Stimulated activated CD4-positive, alpha-beta T cell treated with anti-CD3 and anti-CD28 coated beads, Interleukin-1b, Interleukin-23, amount 100 ng/mL, for 48 hours (primary cell): ENCODE measurements around the gene LPCAT3.

Source experiments
- DNase-seq: peaks from one replicate; pipeline ENCODE4 v3.0.0-alpha.2; 2020

The LPCAT3 gene

DNA sequence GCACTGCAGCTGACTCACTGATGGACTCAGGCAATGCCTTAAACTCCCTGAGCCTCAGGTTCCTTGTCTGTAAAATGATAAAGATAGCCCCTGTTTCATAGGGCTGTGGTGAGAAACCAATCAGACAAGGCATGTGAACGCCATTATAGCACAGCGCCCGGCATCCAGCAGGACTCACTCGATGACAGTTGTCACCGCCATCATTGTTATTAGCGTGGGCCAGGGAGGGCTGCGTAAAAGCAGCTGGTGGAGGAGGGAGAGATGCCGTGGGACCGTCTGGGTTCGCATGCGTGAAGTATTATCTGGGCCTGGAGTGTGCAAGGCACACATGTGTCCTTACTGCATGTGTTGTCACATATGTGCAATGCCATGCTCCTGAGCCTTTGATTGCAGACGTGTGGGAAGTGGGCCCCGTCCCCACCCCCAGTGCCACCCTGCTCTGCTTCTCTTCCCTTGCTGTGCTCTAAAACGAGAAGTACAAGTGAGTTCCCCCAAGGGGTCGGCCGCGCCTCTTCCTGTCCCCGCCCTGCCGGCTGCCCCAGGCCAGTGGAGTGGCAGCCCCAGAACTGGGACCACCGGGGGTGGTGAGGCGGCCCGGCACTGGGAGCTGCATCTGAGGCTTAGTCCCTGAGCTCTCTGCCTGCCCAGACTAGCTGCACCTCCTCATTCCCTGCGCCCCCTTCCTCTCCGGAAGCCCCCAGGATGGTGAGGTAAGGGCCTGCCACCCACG is 67.3 kb downstream of the LPCAT3 start, which contains the start of gene PTPN6:
TSS of gene PTPN6 (plus strand) at position 546 of the 730 bp plus-strand sequence. CDS start at position 703, 157 bp downstream.
- DNase-seq, result peak; percentile 55

GRCh38 chr12:6950401-6950801 is 67.9 kb downstream of the LPCAT3 start:
- DNase-seq, result no peak

- no peak for DNase-seq
Measured at GRCh38 chr12:6948873-6949594, 69.2 kb downstream of the LPCAT3 start.

GRCh38 chr12:6947615-6948014 is 70.7 kb downstream of the LPCAT3 start:
- DNase-seq, result no peak

DNA sequence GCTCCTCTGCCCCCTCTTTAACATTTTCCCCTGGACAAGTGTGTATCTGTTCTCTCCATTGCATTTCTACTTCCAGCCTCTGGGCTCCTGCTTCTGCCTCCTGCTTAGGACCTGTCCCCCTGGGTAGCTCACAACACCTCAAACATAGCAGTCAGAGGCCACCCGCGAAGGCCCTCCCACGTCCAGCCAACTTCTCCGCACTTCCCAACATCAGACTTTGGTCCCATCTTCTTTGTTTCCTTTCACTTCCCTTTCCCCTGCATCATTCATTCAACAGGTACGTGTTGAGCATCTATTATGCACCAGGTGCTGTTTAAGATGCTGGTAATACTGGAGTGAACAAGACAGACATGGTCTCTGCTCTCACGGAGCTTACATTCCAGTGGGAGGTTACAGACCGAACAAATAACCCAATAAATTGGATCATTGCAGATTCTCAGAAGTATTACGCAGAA is 71.3 kb downstream of the LPCAT3 start:
- DNase-seq, result no peak

DNA sequence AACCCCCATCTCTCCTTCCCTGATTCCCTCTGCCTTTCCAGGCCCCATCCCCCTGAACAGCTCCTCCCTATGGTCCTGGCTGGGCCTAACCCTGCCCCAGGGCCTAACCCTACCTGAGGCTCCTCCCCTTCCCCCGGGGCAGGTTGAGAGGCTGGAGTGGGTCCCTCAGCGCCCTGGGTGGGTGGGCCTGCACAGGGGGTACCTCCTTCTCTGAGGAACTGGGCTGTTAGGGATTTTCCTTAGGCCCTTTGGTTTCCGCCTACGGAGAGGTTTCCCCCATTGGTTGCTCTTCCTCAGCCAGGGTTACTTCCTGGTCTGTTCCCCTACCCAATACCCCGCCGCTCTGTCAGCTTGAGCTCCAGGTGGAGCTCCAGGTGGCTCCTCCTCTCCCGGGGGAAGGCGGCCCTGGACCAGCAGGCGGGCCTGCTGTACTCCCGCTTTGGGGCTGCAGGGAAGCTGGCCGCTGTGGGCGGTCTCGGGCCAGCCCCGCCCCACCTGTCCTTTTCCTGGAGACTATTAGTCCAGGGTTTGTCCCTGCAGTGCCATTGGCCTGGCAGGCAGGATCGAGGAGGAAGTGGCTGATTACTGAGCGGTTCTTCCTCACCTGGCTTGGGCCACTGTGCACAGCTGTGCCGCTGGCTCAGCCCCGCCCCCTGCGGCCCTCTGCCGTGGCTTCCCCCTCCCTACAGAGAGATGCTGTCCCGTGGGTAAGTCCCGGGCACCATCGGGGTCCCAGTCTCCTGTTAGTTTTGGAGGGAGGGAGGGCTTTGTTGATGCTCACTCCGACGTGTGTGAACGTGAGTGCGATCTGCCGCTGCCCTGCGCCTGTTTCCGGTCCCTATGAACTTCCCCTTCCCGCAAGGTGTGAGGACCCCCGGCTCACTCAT is 72.0 kb downstream of the LPCAT3 start:
- DNase-seq, result peak; percentile 71

GRCh38 chr12:6945613-6946012 is 72.7 kb downstream of the LPCAT3 start:
- no peak for DNase-seq

DNA sequence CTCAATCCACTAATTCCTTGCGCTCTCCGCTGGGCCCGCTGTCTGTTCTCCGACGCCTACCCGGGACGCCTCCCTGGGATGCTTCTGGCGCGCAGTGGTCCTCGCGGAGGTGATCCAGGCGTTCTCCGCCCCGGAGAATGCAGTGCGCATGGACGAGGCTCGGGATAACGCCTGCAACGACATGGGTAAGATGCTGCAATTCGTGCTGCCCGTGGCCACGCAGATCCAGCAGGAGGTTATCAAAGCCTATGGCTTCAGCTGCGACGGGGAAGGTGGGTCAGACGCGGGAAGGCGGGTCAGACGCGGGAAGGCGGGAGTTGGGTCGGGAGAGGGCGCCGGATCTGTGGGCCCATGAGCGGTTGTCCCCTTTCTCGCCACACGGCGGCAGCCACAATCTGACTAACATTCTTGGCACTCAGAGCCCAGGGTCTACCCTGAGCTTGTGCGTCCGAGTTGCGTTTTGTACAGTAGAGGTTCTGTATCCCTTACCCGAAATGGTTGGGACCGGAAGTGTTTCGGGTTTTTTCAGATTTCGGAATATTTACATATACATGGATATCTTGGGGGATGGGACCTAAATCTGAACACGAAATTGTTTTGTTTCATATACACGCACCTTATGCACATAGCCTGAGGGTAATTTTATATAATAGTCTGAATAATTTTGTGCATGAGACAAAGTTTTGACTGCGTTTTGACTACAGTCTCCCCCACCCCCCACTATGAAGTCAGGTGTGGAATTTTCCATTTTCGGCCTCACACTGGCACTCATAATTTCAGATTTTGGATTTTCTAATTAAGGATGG is 73.7 kb downstream of the LPCAT3 start:
- peak; percentile 91 for DNase-seq

DNA sequence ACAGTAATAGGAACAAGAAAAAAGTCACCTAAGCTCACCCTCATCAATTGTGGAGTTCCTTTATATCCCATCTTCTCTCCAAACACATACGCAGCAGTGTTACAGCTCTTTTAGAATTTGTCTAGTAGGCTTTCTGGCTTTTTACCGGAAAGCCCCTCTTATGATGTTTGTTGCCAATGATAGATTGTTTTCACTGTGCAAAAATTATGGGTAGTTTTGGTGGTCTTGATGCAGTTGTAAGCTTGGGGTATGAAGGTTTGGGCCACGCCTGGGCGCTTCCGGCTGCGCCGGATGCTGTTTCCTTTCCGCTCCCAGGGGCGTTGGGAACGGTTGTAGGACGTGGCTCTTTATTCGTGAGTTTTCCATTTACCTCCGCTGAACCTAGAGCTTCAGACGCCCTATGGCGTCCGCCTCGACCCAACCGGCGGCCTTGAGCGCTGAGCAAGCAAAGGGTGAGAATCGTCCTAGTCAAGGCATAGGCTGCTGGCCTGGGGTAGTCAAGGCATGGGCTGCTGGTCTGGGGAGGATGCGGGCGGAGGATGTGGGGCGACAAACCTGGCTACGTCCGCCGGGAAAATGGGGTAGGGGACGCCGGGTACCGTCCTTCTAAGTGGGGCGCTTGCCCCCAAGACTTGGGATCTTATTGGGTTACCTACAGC is 74.4 kb downstream of the LPCAT3 start, which contains the start of the genes C12orf57 and RNU7-1:
TSS of gene C12orf57 (plus strand) at position 301 of the 659 bp plus-strand sequence. CDS start at position 401, 100 bp downstream.
TSS of gene RNU7-1 (plus strand) at position 95 of the 659 bp plus-strand sequence.
- DNase-seq, result peak; percentile 90

DNA sequence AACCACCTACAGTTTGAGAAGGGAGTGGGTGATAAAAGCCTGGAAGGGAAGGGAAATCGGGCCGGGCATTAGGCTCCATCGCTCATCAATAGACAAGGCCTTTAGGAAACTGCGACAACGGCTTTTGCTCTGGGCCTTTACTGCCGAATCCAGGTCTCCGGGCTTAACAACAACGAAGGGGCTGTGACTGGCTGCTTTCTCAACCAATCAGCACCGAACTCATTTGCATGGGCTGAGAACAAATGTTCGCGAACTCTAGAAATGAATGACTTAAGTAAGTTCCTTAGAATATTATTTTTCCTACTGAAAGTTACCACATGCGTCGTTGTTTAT is 74.9 kb downstream of the LPCAT3 start:
- peak; percentile 79 for DNase-seq

DNA sequence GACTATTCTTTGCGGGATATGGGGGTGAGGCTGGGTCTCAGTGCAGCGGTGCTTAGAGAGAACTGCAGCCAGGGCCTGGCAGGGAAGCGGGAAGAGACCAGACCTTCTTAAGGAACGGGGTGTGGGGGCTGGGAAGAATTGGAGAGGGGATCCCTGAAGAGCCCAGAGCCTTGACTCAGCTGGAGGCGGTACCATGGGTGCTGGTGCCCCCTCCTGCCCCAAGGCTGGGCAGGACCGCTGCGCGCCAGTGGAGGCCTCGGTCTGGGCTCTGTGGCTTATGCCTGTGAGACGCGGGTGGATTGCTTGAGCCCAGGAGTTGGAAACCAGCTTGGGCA is 76.0 kb downstream of the LPCAT3 start:
- DNase-seq, result no peak

DNA sequence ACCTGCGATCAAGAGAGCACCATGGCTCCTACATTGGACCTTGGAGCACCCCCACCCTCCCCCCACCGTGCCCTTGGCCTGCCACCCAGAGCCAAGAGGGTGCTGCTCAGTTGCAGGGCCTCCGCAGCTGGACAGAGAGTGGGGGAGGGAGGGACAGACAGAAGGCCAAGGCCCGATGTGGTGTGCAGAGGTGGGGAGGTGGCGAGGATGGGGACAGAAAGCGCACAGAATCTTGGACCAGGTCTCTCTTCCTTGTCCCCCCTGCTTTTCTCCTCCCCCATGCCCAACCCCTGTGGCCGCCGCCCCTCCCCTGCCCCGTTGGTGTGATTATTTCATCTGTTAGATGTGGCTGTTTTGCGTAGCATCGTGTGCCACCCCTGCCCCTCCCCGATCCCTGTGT is 76.5 kb downstream of the LPCAT3 start:
- no peak for DNase-seq

- no peak for DNase-seq
Measured at GRCh38 chr12:6941267-6941666, 77.0 kb downstream of the LPCAT3 start.

- DNase-seq, result no peak
Measured at GRCh38 chr12:6939191-6939540, 79.1 kb downstream of the LPCAT3 start.

- DNase-seq, result no peak
Measured at GRCh38 chr12:6938353-6939190, 79.7 kb downstream of the LPCAT3 start.

- peak; percentile 95 for DNase-seq
Measured at GRCh38 chr12:6937481-6938352, 80.6 kb downstream of the LPCAT3 start.

- peak; percentile 67 for DNase-seq
Measured at GRCh38 chr12:6936636-6937480, 81.4 kb downstream of the LPCAT3 start.

DNA sequence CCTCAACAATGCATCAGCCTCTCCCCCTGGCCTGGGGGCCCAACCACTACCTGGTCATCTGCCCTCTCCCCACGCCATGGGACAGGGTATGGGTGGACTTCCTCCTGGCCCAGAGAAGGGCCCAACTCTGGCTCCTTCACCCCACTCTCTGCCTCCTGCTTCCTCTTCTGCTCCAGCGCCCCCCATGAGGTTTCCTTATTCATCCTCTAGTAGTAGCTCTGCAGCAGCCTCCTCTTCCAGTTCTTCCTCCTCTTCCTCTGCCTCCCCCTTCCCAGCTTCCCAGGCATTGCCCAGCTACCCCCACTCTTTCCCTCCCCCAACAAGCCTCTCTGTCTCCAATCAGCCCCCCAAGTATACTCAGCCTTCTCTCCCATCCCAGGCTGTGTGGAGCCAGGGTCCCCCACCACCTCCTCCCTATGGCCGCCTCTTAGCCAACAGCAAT is 82.1 kb downstream of the LPCAT3 start:
- no peak for DNase-seq
